OCI-LY7 (cell line): ENCODE data around the gene CHST11. TPM values are rescaled to one million over a fixed set of nuclear protein-coding genes. Genes with fewer than 3 reads are reported as not detected.

Experiments used
- BruUV-seq: library from RNA; stranded (reverse); fragments of 400-500 nt; replicated peaks from 2 replicates; lab custom pipeline; 2021; lab: Mats Ljungman, UMichigan
- CTCF ChIA-PET: fragments of 300-600 bp; sonication (Branson Sonifier 250); formaldehyde crosslinking; loops from one replicate; lab custom pipeline; 2022; ENCODE audit warnings: antibody characterized with exemption; ENCODE audit not compliant: unreplicated experiment; lab: Charles Lee
- POLR2A ChIA-PET: fragments of 300-600 bp; sonication (Branson Sonifier 250); formaldehyde crosslinking; loops from one replicate; lab custom pipeline; 2022; ENCODE audit warnings: antibody characterized with exemption; lab: Charles Lee
- DNase-seq: peaks from one replicate; pipeline ENCODE4 v3.0.0-alpha.2; 2015; ENCODE audit warnings: low spot score
- H2AFZ ChIP-seq: fragments of 200-600 bp; sonication (generic), shearing (Covaris generic); 2 replicates; pipeline ENCODE4 v1.6.1; 2014; ENCODE audit warnings: mild to moderate bottlenecking, antibody characterized with exemption, low read length, moderate library complexity
- H3K27ac ChIP-seq: fragments of 200-600 bp; sonication (generic); 2 replicates; pipeline ENCODE4 v1.5.1; 2014; ENCODE audit warnings: mixed run types, low read depth, mild to moderate bottlenecking, moderate library complexity, low read length, inconsistent platforms; ENCODE audit not compliant: poor library complexity, severe bottlenecking
- H3K36me3 ChIP-seq: fragments of 200-600 bp; sonication (generic); 2 replicates; pipeline ENCODE4 v1.6.1; 2014; ENCODE audit warnings: mild to moderate bottlenecking, antibody characterized with exemption, low read length, moderate library complexity, mixed read lengths; ENCODE audit not compliant: insufficient read depth
- H3K4me1 ChIP-seq: fragments of 200-600 bp; sonication (generic); 2 replicates; pipeline ENCODE4 v1.5.1; 2014; ENCODE audit warnings: mild to moderate bottlenecking, low read length; ENCODE audit not compliant: insufficient read depth, poor library complexity, severe bottlenecking
- H3K4me2 ChIP-seq: fragments of 200-600 bp; sonication (generic); 2 replicates; pipeline ENCODE4 v1.6.1; 2014; ENCODE audit warnings: mild to moderate bottlenecking, low read length
- H3K4me3 ChIP-seq: fragments of 200-600 bp; sonication (generic); 2 replicates; pipeline ENCODE4 v1.5.1; 2014; ENCODE audit warnings: mild to moderate bottlenecking, low read depth, low read length; ENCODE audit not compliant: poor library complexity, severe bottlenecking
- H3K79me2 ChIP-seq: fragments of 200-600 bp; sonication (generic); 2 replicates; pipeline ENCODE4 v1.6.1; 2016; ENCODE audit warnings: low read depth, mild to moderate bottlenecking, low read length, moderate library complexity, mixed read lengths; ENCODE audit not compliant: insufficient read depth
- H3K9me2 ChIP-seq: fragments of 200-600 bp; sonication (generic); 2 replicates; pipeline ENCODE4 v1.6.1; 2016; ENCODE audit warnings: mild to moderate bottlenecking, low read length, mixed read lengths; ENCODE audit not compliant: insufficient read depth
- H3K9me3 ChIP-seq: fragments of 200-600 bp; sonication (generic); 2 replicates; pipeline ENCODE4 v1.6.1; 2014; ENCODE audit warnings: mild to moderate bottlenecking, mixed run types, low read length, mixed read lengths
- H4K20me1 ChIP-seq: fragments of 200-600 bp; sonication (generic); 2 replicates; pipeline ENCODE4 v1.6.1; 2014; ENCODE audit warnings: mild to moderate bottlenecking, antibody characterized with exemption, low read length, moderate library complexity, mixed read lengths; ENCODE audit not compliant: insufficient read depth
- EZH2phosphoT487 ChIP-seq: fragments of 200-600 bp; sonication (generic); IDR thresholded peaks from 2 replicates; pipeline ENCODE4 v1.6.1; 2018; ENCODE audit warnings: low read depth, borderline replicate concordance, mild to moderate bottlenecking, mixed run types, antibody characterized with exemption, low read length, moderate library complexity, mixed read lengths
- intact Hi-C: fragments of 100-400 bp; cut with micrococcal nuclease; formaldehyde crosslinking; loops from one replicate; pipeline ENCODE4 v1.10.0; 2022; ENCODE audit not compliant: unreplicated experiment
- total RNA-seq, 2 experiments: library from RNA; depleted of rRNA in 1 of 2; stranded (reverse); fragments of >200 nt in 1 of 2; shearing (Covaris generic) in 1 of 2; gene quantifications; 2 replicates each; pipeline ENCODE4 v1.2.3, GENCODE V29; 2014 to 2022
- TF ChIP-seq, protein P1 (sequence below): fragments of 200-600 bp; sonication (generic); conservative IDR thresholded peaks from 2 replicates; pipeline ENCODE4 v1.5.1; 2014; ENCODE audit warnings: mild to moderate bottlenecking, antibody characterized with exemption, low read length, moderate library complexity, mixed read lengths

The CHST11 gene
- total RNA-seq, 2 experiments from 2014 or later = 15.2 to 41.6 TPM

DNA sequence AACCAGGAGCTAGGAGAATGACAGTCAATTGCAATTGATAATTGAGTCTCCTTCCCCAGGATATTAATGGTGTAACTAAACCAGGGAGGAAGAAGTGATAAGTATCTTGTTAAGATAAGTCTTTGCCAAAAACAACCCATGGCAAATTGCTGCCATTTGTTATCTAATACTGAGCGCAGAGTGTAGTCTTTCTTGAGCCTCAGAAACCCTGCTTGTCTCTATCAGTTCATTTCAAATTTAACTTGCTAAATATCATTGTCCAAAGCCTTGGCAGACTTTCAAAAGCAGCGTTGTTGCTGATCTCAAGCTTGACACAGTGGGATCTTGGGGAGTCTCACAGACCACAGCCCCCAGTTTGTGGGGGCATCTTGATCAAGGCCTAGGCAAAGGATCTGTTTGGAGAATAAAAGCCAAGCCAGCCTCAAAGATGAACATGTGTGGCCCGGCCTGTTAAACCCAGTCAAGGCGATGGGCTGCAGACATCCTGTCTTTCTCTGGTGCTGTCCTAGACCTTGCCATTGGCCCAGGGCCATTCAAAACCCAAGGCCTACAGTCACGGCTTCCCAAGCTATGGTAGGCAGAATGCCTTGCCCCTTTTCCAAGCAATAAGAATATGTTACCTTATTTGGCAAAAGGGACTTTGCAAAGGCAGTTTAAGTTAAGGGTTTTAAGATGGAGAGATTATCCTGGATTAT, 164.2 kb downstream of the CHST11 start:
- TF ChIP-seq, protein P1, sequence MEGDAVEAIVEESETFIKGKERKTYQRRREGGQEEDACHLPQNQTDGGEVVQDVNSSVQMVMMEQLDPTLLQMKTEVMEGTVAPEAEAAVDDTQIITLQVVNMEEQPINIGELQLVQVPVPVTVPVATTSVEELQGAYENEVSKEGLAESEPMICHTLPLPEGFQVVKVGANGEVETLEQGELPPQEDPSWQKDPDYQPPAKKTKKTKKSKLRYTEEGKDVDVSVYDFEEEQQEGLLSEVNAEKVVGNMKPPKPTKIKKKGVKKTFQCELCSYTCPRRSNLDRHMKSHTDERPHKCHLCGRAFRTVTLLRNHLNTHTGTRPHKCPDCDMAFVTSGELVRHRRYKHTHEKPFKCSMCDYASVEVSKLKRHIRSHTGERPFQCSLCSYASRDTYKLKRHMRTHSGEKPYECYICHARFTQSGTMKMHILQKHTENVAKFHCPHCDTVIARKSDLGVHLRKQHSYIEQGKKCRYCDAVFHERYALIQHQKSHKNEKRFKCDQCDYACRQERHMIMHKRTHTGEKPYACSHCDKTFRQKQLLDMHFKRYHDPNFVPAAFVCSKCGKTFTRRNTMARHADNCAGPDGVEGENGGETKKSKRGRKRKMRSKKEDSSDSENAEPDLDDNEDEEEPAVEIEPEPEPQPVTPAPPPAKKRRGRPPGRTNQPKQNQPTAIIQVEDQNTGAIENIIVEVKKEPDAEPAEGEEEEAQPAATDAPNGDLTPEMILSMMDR = no peak
- TF ChIP-seq EZH2phosphoT487 = no peak
- H3K9me3 ChIP-seq = no peaks in the 10 kb centered on the region
- no peaks in the 10 kb centered on the region for H3K36me3 ChIP-seq
- H4K20me1 ChIP-seq = no peaks in the 10 kb centered on the region
- ChIA-PET POLR2A (interaction anchor here (0.6 to 1.8 kb wide), 4 partner anchors 17 to 157 kb away, joined by 3 to 6 read pairs (median 4); no protein-coding TSS in a partner anchor), CTCF (no interaction called here)
- no peak for DNase-seq
- H3K9me2 ChIP-seq = no peaks in the 10 kb centered on the region
- H3K4me3 ChIP-seq = no peak overlapping the region
- H2AFZ ChIP-seq = no peak overlapping the region
- H3K79me2 ChIP-seq = no peaks in the 10 kb centered on the region
- peaks cover 16% of the 10 kb centered on the region for H3K4me1 ChIP-seq
- no peak overlapping the region for H3K4me2 ChIP-seq
- BruUV-seq = no TSS peak
- intact Hi-C loops = no loop called here
- H3K27ac ChIP-seq = no peak overlapping the region

DNA sequence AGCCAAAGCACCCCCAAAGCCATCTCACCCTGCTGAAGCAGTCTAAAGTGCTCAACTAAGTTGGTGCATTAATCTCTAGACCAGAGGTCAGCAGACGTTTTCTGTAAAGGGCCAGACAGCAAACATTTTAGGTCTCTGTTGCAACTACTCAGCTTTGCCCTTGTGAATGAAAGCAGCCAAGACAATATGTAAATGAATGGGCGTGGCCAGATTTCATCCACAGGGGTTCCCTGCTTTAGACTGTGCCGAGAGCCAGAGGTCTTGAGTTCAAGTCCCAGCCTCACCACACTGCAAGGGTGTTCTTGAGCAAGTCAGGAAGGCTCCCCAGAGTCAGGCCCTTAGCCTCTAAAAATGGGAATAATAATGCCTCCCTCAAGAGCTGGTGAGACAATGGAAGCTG, 166.2 kb downstream of the CHST11 start:
- intact Hi-C loops = no loop called here
- Histone ChIP-seq H3K4me2 (no peak overlapping the region), H3K36me3 (no peaks in the 10 kb centered on the region), H3K9me3 (no peaks in the 10 kb centered on the region), H3K9me2 (no peaks in the 10 kb centered on the region), H3K4me1 (peaks cover 16% of the 10 kb centered on the region), H3K27ac (no peak overlapping the region), H4K20me1 (no peaks in the 10 kb centered on the region), H3K4me3 (no peak overlapping the region), H2AFZ (no peak overlapping the region), H3K79me2 (no peaks in the 10 kb centered on the region)
- ChIA-PET CTCF (no interaction called here), POLR2A (no interaction called here)
- no TSS peak for BruUV-seq
- no peak for DNase-seq
- TF ChIP-seq, protein P1 = no peak
- TF ChIP-seq EZH2phosphoT487 = no peak

DNA sequence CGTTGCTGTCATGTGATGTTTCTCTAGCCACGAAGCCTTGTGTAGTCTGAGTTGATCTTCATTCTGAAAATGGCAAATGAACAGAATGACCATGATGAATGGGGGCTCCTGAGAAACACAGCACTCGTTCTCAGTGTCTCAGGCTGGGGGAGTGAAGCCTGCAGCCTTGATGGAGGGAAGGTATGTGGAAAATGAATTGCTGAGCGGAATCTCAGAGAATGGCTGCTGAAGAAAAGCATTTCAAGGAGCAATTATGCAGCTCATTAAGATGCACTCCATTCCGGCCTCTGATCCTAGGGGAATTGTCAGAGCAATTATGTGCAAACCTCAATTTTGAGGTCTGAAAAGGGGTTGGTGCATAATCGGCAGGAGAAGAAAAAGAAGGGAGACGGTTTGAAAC, 167.1 kb downstream of the CHST11 start:
- H3K79me2 ChIP-seq = no peaks in the 10 kb centered on the region
- H4K20me1 ChIP-seq = no peaks in the 10 kb centered on the region
- H3K4me1 ChIP-seq = peaks cover 19% of the 10 kb centered on the region
- no peak overlapping the region for H3K4me2 ChIP-seq
- ChIA-PET CTCF (no interaction called here), POLR2A (no interaction called here)
- intact Hi-C loops = no loop called here
- no peaks in the 10 kb centered on the region for H3K9me2 ChIP-seq
- TF ChIP-seq, protein P1 = no peak
- TF ChIP-seq EZH2phosphoT487 = no peak
- no peak overlapping the region for H3K4me3 ChIP-seq
- no peak overlapping the region for H3K27ac ChIP-seq
- no peak overlapping the region for H2AFZ ChIP-seq
- DNase-seq = no peak
- H3K9me3 ChIP-seq = no peaks in the 10 kb centered on the region
- no TSS peak for BruUV-seq
- no peaks in the 10 kb centered on the region for H3K36me3 ChIP-seq
